K562 (cell line): ENCODE measurements around the gene SLC2A4. TPM values are rescaled to one million over a fixed set of nuclear protein-coding genes. Genes with fewer than 3 reads are reported as not detected.

ENCODE experiments used
- ADNP ChIP-seq: fragments of 200-800 bp; sonication (Bioruptor generic); IDR thresholded peaks from 2 replicates; pipeline ENCODE4 v1.6.1; 2016; ENCODE audit warnings: missing genetic modification characterization, missing compliant biosample characterization
- JUNB ChIP-seq: fragments of 450-650 bp; formaldehyde crosslinking; conservative IDR thresholded peaks from 2 replicates; pipeline ENCODE4 v1.4.0; 2020; ENCODE audit warnings: mild to moderate bottlenecking
- KAT7 ChIP-seq: sonication (generic); formaldehyde crosslinking; IDR thresholded peaks from 2 replicates; pipeline ENCODE4 v1.8.0; 2022; ENCODE audit warnings: missing genetic modification reagents, mild to moderate bottlenecking, borderline replicate concordance
- RB1 ChIP-seq: fragments of 450-650 bp; IDR thresholded peaks from 2 replicates; pipeline ENCODE4 v1.6.1; 2017; ENCODE audit warnings: low read depth, mild to moderate bottlenecking
- RNF219 ChIP-seq: fragments of 250-450 bp; sonication (Bioruptor Pico); IDR thresholded peaks from 2 replicates; pipeline ENCODE4 v1.5.0; 2022; ENCODE audit warnings: mild to moderate bottlenecking
- ZBTB1 ChIP-seq: sonication (generic); formaldehyde crosslinking; IDR thresholded peaks from 2 replicates; pipeline ENCODE4 v1.8.1; 2023; ENCODE audit warnings: missing genetic modification reagents, low read depth, mild to moderate bottlenecking, borderline replicate concordance
- ZNF449 ChIP-seq: fragments of 250-450 bp; sonication (Bioruptor Pico); IDR thresholded peaks from 2 replicates; pipeline ENCODE4 v1.8.0; 2022; ENCODE audit warnings: moderate library complexity, mild to moderate bottlenecking, inconsistent platforms
- polyA plus RNA-seq, 8 experiments: library from polyadenylated mRNA; depleted of rRNA in 4 of 8; stranded (reverse) in 5 of 8; unstranded in 3 of 8; fragments of >200 nt; fragmentation: Nextera tagmentation in 2 of 8; fragmentation: Illumina TruSeq in 1 of 8; extraction: Ambion mirVana in 2 of 8; extraction: Trizol in 1 of 8; gene quantifications; 2 replicates each; pipeline versions ENCODE4 v1.2.1 to v1.2.3, GENCODE V29; 2011 to 2014; ENCODE audit warnings: inconsistent platforms in 1 of 8, missing spikeins in 1 of 8
- total RNA-seq, 7 experiments: library from RNA; depleted of rRNA in 6 of 7; stranded (reverse); fragments of >200 nt in 6 of 7; fragmentation: Illumina TruSeq in 2 of 7; extraction: Trizol in 2 of 7; gene quantifications; 2 replicates each; pipeline versions ENCODE4 v1.2.1 to v1.2.3, GENCODE V29; 2011 to 2021; ENCODE audit warnings: low replicate concordance in 1 of 7
- TF ChIP-seq, protein P1 (sequence below): fragments of 450-650 bp; formaldehyde crosslinking; IDR thresholded peaks from 2 replicates; pipeline ENCODE4 v1.4.0; 2020; ENCODE audit warnings: mild to moderate bottlenecking, mixed read lengths
- TF ChIP-seq, protein P2 (sequence below): fragments of 250-450 bp; sonication (Bioruptor Pico); IDR thresholded peaks from 2 replicates; pipeline ENCODE4 v1.4.0; 2020; ENCODE audit warnings: mild to moderate bottlenecking, moderate library complexity
- TF ChIP-seq, protein P3 (sequence below): fragments of 200-800 bp; sonication (Bioruptor generic); IDR thresholded peaks from 2 replicates; pipeline ENCODE4 v1.6.1; 2016; ENCODE audit warnings: missing genetic modification characterization, missing compliant biosample characterization

SLC2A4 gene
- total and polyA plus RNA-seq, 9 of the 15 experiments (the other 6 are each of a cell fraction or from before 2014, with no cell fraction given), result 0.74 to 3.5 (median 1.6) TPM

DNA sequence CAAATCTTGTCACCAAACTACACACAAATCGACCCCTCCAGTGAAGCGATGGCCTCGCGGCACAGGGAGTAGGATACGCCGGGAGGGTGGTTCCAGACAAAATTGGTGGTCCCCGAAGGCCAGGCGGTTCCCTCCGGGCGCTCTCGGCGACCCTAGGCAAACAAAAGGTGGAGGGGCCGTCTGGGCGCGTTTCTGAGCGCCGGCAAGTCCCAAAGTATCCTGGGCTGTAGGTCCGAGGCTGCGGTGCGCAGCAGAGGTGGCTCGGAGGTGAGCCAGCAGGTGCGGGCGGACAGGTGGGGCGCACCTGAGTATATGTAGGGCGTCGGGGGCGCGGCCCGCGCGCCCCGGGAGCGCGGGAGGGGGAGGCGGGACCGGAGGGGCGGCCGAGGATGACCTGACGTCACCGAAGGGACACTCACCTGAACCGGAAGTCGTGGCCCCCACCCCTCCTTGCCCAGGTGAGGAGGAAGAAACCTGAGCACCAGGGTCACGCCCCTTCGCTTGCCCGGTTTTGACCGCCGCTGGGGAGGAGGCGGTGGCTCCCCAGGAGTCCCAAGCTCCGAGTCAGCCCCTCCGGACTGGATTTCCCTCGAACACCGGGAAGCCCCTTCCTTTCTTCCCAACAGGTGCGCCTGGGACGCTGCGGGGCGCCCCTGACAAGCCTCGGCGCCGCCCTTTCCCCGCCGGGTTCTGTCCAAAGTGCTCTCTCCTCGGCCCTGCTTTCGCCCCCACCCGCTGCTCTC lies 19.2 kb upstream of the SLC2A4 start, which contains the start of gene CLDN7 (continued):
- TF ChIP-seq, protein P1, sequence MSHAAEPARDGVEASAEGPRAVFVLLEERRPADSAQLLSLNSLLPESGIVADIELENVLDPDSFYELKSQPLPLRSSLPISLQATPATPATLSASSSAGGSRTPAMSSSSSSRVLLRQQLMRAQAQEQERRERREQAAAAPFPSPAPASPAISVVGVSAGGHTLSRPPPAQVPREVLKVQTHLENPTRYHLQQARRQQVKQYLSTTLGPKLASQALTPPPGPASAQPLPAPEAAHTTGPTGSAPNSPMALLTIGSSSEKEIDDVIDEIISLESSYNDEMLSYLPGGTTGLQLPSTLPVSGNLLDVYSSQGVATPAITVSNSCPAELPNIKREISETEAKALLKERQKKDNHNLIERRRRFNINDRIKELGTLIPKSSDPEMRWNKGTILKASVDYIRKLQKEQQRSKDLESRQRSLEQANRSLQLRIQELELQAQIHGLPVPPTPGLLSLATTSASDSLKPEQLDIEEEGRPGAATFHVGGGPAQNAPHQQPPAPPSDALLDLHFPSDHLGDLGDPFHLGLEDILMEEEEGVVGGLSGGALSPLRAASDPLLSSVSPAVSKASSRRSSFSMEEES (CRISPR knock-in tag), result no peak
- no peak for TF ChIP-seq RNF219 (CRISPR knock-in tag)
- no peak for TF ChIP-seq JUNB (CRISPR knock-in tag)
- no peak for TF ChIP-seq ZNF449 (CRISPR knock-in tag)
- TF ChIP-seq, protein P2, sequence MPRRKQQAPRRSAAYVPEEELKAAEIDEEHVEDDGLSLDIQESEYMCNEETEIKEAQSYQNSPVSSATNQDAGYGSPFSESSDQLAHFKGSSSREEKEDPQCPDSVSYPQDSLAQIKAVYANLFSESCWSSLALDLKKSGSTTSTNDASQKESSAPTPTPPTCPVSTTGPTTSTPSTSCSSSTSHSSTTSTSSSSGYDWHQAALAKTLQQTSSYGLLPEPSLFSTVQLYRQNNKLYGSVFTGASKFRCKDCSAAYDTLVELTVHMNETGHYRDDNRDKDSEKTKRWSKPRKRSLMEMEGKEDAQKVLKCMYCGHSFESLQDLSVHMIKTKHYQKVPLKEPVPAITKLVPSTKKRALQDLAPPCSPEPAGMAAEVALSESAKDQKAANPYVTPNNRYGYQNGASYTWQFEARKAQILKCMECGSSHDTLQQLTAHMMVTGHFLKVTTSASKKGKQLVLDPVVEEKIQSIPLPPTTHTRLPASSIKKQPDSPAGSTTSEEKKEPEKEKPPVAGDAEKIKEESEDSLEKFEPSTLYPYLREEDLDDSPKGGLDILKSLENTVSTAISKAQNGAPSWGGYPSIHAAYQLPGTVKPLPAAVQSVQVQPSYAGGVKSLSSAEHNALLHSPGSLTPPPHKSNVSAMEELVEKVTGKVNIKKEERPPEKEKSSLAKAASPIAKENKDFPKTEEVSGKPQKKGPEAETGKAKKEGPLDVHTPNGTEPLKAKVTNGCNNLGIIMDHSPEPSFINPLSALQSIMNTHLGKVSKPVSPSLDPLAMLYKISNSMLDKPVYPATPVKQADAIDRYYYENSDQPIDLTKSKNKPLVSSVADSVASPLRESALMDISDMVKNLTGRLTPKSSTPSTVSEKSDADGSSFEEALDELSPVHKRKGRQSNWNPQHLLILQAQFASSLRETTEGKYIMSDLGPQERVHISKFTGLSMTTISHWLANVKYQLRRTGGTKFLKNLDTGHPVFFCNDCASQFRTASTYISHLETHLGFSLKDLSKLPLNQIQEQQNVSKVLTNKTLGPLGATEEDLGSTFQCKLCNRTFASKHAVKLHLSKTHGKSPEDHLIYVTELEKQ, result no peak
- TF ChIP-seq ZBTB1 (CRISPR knock-in tag), result 0 out of 2 replicates have a peak, but pooled peaks have one; percentile 35
- TF ChIP-seq RB1, result no peak
- TF ChIP-seq, protein P3, sequence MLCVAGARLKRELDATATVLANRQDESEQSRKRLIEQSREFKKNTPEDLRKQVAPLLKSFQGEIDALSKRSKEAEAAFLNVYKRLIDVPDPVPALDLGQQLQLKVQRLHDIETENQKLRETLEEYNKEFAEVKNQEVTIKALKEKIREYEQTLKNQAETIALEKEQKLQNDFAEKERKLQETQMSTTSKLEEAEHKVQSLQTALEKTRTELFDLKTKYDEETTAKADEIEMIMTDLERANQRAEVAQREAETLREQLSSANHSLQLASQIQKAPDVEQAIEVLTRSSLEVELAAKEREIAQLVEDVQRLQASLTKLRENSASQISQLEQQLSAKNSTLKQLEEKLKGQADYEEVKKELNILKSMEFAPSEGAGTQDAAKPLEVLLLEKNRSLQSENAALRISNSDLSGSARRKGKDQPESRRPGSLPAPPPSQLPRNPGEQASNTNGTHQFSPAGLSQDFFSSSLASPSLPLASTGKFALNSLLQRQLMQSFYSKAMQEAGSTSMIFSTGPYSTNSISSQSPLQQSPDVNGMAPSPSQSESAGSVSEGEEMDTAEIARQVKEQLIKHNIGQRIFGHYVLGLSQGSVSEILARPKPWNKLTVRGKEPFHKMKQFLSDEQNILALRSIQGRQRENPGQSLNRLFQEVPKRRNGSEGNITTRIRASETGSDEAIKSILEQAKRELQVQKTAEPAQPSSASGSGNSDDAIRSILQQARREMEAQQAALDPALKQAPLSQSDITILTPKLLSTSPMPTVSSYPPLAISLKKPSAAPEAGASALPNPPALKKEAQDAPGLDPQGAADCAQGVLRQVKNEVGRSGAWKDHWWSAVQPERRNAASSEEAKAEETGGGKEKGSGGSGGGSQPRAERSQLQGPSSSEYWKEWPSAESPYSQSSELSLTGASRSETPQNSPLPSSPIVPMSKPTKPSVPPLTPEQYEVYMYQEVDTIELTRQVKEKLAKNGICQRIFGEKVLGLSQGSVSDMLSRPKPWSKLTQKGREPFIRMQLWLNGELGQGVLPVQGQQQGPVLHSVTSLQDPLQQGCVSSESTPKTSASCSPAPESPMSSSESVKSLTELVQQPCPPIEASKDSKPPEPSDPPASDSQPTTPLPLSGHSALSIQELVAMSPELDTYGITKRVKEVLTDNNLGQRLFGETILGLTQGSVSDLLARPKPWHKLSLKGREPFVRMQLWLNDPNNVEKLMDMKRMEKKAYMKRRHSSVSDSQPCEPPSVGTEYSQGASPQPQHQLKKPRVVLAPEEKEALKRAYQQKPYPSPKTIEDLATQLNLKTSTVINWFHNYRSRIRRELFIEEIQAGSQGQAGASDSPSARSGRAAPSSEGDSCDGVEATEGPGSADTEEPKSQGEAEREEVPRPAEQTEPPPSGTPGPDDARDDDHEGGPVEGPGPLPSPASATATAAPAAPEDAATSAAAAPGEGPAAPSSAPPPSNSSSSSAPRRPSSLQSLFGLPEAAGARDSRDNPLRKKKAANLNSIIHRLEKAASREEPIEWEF (CRISPR knock-in tag), result no peak
- TF ChIP-seq ADNP (tag), result no peak
- no peak for TF ChIP-seq KAT7 (CRISPR knock-in tag)
- TF ChIP-seq, all 486 proteins: peak for 4
